HepG2 (cell line): ENCODE data around the gene TTN. TPM values are rescaled to one million over a fixed set of nuclear protein-coding genes. Genes with fewer than 3 reads are reported as not detected.

Experiments
- ARID2 ChIP-seq: sonication (generic); formaldehyde crosslinking; IDR thresholded peaks from 2 replicates; pipeline ENCODE4 v1.8.1; 2022; ENCODE audit warnings: mild to moderate bottlenecking, missing genetic modification reagents, borderline replicate concordance
- ATM ChIP-seq: fragments of 450-650 bp; IDR thresholded peaks from 2 replicates; pipeline ENCODE4 v1.7.1; 2017; ENCODE audit warnings: mild to moderate bottlenecking, borderline replicate concordance
- BRD4 ChIP-seq: sonication (generic); formaldehyde crosslinking; IDR thresholded peaks from 2 replicates; pipeline ENCODE4 v1.4.0; 2020; ENCODE audit warnings: missing genetic modification reagents
- CREB3 ChIP-seq: sonication (generic); formaldehyde crosslinking; IDR thresholded peaks from 2 replicates; pipeline ENCODE4 v1.5.0; 2020; ENCODE audit warnings: missing genetic modification reagents
- HBP1 ChIP-seq: IDR thresholded peaks from 2 replicates; pipeline ENCODE4 v1.6.1; 2016; ENCODE audit warnings: low read depth, control low read depth
- HMGXB4 ChIP-seq, 2 experiments: sonication (generic) in 1 of 2; formaldehyde crosslinking in 1 of 2; IDR thresholded peaks; 2 replicates each; pipeline versions ENCODE4 v1.4.0 to v1.6.1; 2018 to 2020; ENCODE audit warnings: missing genetic modification reagents in 2 of 2, borderline replicate concordance in 1 of 2, low read depth in 1 of 2, mild to moderate bottlenecking in 1 of 2, missing biosample characterization in 1 of 2
- ISX ChIP-seq: sonication (generic); formaldehyde crosslinking; conservative IDR thresholded peaks from 2 replicates; pipeline ENCODE4 v1.5.0; 2020; ENCODE audit warnings: missing genetic modification reagents
- KAT2B ChIP-seq: fragments of 150-350 bp; IDR thresholded peaks from 2 replicates; pipeline ENCODE4 v1.6.1; 2014; ENCODE audit warnings: low read depth, low read length, borderline replicate concordance
- POLR2A ChIP-seq, 2 experiments: IDR thresholded peaks; 2 replicates each; pipeline ENCODE4 v1.6.1; 2011; ENCODE audit warnings: low read depth in 2 of 2, low read length in 2 of 2, mild to moderate bottlenecking in 1 of 2, moderate library complexity in 1 of 2; ENCODE audit not compliant: insufficient read depth in 1 of 2
- ZBTB20 ChIP-seq: sonication (generic); formaldehyde crosslinking; IDR thresholded peaks from 2 replicates; pipeline ENCODE4 v1.8.1; 2023; ENCODE audit warnings: missing genetic modification reagents, low read depth, mild to moderate bottlenecking, borderline replicate concordance
- ZBTB34 ChIP-seq: sonication (generic); formaldehyde crosslinking; IDR thresholded peaks from 2 replicates; pipeline ENCODE4 v1.8.0; 2022; ENCODE audit warnings: mild to moderate bottlenecking, missing genetic modification reagents
- ZBTB49 ChIP-seq: sonication (generic); formaldehyde crosslinking; IDR thresholded peaks from 2 replicates; pipeline ENCODE4 v1.4.0; 2020; ENCODE audit warnings: missing genetic modification reagents, borderline replicate concordance
- ZFP1 ChIP-seq: IDR thresholded peaks from 2 replicates; pipeline ENCODE4 v1.6.1; 2016
- ZFP82 ChIP-seq: sonication (generic); formaldehyde crosslinking; IDR thresholded peaks from 2 replicates; pipeline ENCODE4 v1.5.1; 2020; ENCODE audit warnings: mild to moderate bottlenecking, missing genetic modification reagents, borderline replicate concordance
- ZMAT5 ChIP-seq: sonication (generic); formaldehyde crosslinking; IDR thresholded peaks from 2 replicates; pipeline ENCODE4 v1.5.0; 2020; ENCODE audit warnings: mild to moderate bottlenecking, low read depth, missing genetic modification reagents, borderline replicate concordance
- ZNF256 ChIP-seq: sonication (generic); formaldehyde crosslinking; conservative IDR thresholded peaks from 2 replicates; pipeline ENCODE4 v1.4.0; 2020; ENCODE audit warnings: missing genetic modification reagents
- ZNF496 ChIP-seq: sonication (generic); formaldehyde crosslinking; IDR thresholded peaks from 2 replicates; pipeline ENCODE4 v1.8.1; 2023; ENCODE audit warnings: mild to moderate bottlenecking, moderate library complexity, missing genetic modification reagents; ENCODE audit not compliant: insufficient replicate concordance
- ZNF501 ChIP-seq: sonication (generic); formaldehyde crosslinking; IDR thresholded peaks from 2 replicates; pipeline ENCODE4 v1.5.1; 2020; ENCODE audit warnings: mild to moderate bottlenecking, moderate library complexity, missing genetic modification reagents
- ZNF660 ChIP-seq: sonication (generic); formaldehyde crosslinking; IDR thresholded peaks from 2 replicates; pipeline ENCODE4 v1.5.1; 2020; ENCODE audit warnings: mild to moderate bottlenecking, low read depth, missing genetic modification reagents, borderline replicate concordance
- polyA plus RNA-seq, 8 experiments: library from polyadenylated mRNA; depleted of rRNA in 3 of 8; stranded (reverse) in 7 of 8; unstranded in 1 of 8; fragments of >200 nt; fragmentation: Illumina TruSeq in 4 of 8; extraction: Trizol in 4 of 8; gene quantifications; 2 replicates each; pipeline versions ENCODE4 v1.2.1 to v1.2.3, GENCODE V29; 2011 to 2016; ENCODE audit warnings: low read depth in 4 of 8, missing spikeins in 1 of 8, mixed read lengths in 1 of 8; ENCODE audit not compliant: insufficient read depth in 1 of 8
- total RNA-seq, 5 experiments: library from RNA; depleted of rRNA; stranded (reverse); fragments of >200 nt; fragmentation: Illumina TruSeq; extraction: Trizol; gene quantifications; 2 replicates each; pipeline ENCODE4 v1.2.3, GENCODE V29; 2016; ENCODE audit warnings: low read depth in 1 of 5

Gene TTN
- total and polyA plus RNA-seq, 2 of the 13 experiments (the other 11 are each of a cell fraction or from before 2014, with no cell fraction given) = under 0.01 TPM

GRCh38 chr2:178478439-178479274 lies 328.6 kb downstream of the TTN start, which contains the start of gene FKBP7 (continued):
- TF ChIP-seq CREB3 = peak; percentile 90; the same call in 1 of the 2 replicates
- TF ChIP-seq ARID2 = no peak
- peak; percentile 91; the same call in 1 of the 2 replicates for TF ChIP-seq ISX (CRISPR knock-in tag)
- no peak; the same call in 1 of the 2 replicates for TF ChIP-seq BRD4
- 0 out of 2 replicates have a peak, but pooled peaks have one; percentile 31 for TF ChIP-seq ZBTB34 (CRISPR knock-in tag)
- TF ChIP-seq HBP1 (CRISPR knock-in tag) = peak; percentile 82
- no peak for TF ChIP-seq KAT2B
- no peak for TF ChIP-seq ZNF660 (CRISPR knock-in tag)
- peak; percentile 47; the same call in 1 of the 2 replicates for TF ChIP-seq ZBTB49 (CRISPR knock-in tag)
- TF ChIP-seq ZMAT5 (CRISPR knock-in tag) = no peak
- no peak for TF ChIP-seq ZNF496
- no peak for TF ChIP-seq ATM
- peak; percentile 89 to 95 for TF ChIP-seq HMGXB4 (CRISPR knock-in tag; IDR thresholded peaks at IDR 0.05; ENCODE audit: borderline replicate concordance in 1 of 2, low read depth in 1 of 2)
- peak; percentile 98 for TF ChIP-seq ZNF501 (CRISPR knock-in tag)
- TF ChIP-seq ZFP1 (CRISPR knock-in tag) = peak; percentile 59; the same call in 1 of the 2 replicates
- peak; percentile 57; the same call in 1 of the 2 replicates for TF ChIP-seq ZBTB20
- peak; percentile 84; the same call in 1 of the 2 replicates for TF ChIP-seq ZNF256 (CRISPR knock-in tag)
- TF ChIP-seq POLR2A (IDR thresholded peaks at IDR 0.05; ENCODE audit: insufficient read depth in 1 of 2, low read depth in 2 of 2, low read length in 2 of 2) = peak; percentile 79 to 87
- TF ChIP-seq ZFP82 (CRISPR knock-in tag) = peak; percentile 83; the same call in 1 of the 2 replicates
